DOHH2 (cell line): Measurements from ENCODE around the gene GALNT9.

Source experiments
- EZH2phosphoT487 ChIP-seq: fragments of 200-600 bp; sonication (generic); IDR thresholded peaks from 2 replicates; pipeline ENCODE4 v1.6.1; 2017; ENCODE audit warnings: borderline replicate concordance, mild to moderate bottlenecking, antibody characterized with exemption, low read length, moderate library complexity, mixed read lengths
- TF ChIP-seq, protein P1 (sequence below): fragments of 200-600 bp; sonication (generic); IDR thresholded peaks from one replicate; pipeline ENCODE4 v1.5.1; 2014; ENCODE audit warnings: antibody characterized with exemption, mild to moderate bottlenecking, low read depth, low read length; ENCODE audit not compliant: poor library complexity, severe bottlenecking

DNA sequence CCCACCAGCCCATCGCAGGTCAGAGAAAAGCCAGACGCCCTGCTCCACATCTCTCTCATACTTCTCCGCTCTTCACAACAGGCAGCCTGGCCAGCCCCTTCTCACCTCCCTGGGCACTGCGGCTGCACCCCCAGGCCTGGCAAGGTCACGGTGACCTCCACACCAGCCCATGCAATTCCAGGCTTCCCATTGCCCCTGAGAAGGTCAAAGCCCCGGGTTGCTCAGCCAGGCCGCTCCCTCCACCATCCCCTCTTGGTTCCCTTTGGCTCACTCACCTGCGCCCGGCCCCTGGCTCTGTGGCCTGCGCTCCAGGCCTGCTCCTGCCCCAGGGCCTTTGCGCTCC, 55.4 kb downstream of the GALNT9 start:
- TF ChIP-seq, protein P1, sequence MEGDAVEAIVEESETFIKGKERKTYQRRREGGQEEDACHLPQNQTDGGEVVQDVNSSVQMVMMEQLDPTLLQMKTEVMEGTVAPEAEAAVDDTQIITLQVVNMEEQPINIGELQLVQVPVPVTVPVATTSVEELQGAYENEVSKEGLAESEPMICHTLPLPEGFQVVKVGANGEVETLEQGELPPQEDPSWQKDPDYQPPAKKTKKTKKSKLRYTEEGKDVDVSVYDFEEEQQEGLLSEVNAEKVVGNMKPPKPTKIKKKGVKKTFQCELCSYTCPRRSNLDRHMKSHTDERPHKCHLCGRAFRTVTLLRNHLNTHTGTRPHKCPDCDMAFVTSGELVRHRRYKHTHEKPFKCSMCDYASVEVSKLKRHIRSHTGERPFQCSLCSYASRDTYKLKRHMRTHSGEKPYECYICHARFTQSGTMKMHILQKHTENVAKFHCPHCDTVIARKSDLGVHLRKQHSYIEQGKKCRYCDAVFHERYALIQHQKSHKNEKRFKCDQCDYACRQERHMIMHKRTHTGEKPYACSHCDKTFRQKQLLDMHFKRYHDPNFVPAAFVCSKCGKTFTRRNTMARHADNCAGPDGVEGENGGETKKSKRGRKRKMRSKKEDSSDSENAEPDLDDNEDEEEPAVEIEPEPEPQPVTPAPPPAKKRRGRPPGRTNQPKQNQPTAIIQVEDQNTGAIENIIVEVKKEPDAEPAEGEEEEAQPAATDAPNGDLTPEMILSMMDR: no peak
- TF ChIP-seq EZH2phosphoT487: no peak
